Left colon (tissue), 2 donors: ENCODE measurements around the gene HARS1. TPM values are rescaled to one million over a fixed set of nuclear protein-coding genes. Genes with fewer than 3 reads are reported as not detected.
"Not testable (repeated sequence)": the region's sequence is repeated elsewhere in the genome, so short reads cannot be mapped to it uniquely, and the experiment has no call there.

Source experiments
- ATAC-seq: fragments of 200-7000 bp; cut with Tn5 transposase; one replicate; pipeline ENCODE4 v1.9.1; 2020; ENCODE audit warnings: mild to moderate bottlenecking, moderate library complexity
- DNase-seq, 2 donors: peaks; one replicate each; pipeline ENCODE4 v3.0.0-alpha.2; 2020
- intact Hi-C, 2 donors: fragments of 100-400 bp; cut with DNase I in 1 of 2; cut with micrococcal nuclease in 1 of 2; formaldehyde crosslinking; loops; one replicate each; pipeline versions ENCODE4 v1.11.2 to v1.14.0; 2022; cut with DNase I, micrococcal nuclease
- total RNA-seq, 2 donors: library from RNA; stranded (reverse); fragmentation: NEBNext Ultra II Directional; extraction: Animal tissue kit (Norgen Biotek cat#: 25700); gene quantifications; one replicate each; pipeline ENCODE4 v1.2.1, GENCODE V29; 2021
- donor health status: DM: no; HTN: no; CAD: no.
- donor health status: DM: yes; HTN: yes; CAD: no.

Gene HARS1
- total RNA-seq, 2 donors from 2014 or later, result 48.6 to 53.7 TPM

- intact Hi-C loops, result no loop called here
- DNase-seq (no peak), ATAC-seq (no peak)
Observed at GRCh38 chr5:140694276-140694675, 3.1 kb upstream of the HARS1 start.

- ATAC-seq (peak; percentile 13), DNase-seq (no peak)
- intact Hi-C loops, result no loop called here
Observed at GRCh38 chr5:140690376-140690932, 716 bp downstream of the HARS1 start.

- intact Hi-C loops, result no loop called here
- no peak for ATAC-seq
- DNase-seq, result no peak
Observed at GRCh38 chr5:140678993-140679392, 12.2 kb downstream of the HARS1 start.

- no peak for ATAC-seq
- intact Hi-C loops, result no loop called here
Observed at GRCh38 chr5:140677947-140678346, 13.2 kb downstream of the HARS1 start.

GRCh38 chr5:140674629-140675028 lies 16.5 kb downstream of the HARS1 start:
- DNase-seq (no peak), ATAC-seq (no peak)
- intact Hi-C loops, result no loop called here

More at GRCh38 chr5:140677947-140678346, 13.2 kb downstream of the HARS1 start:
- DNase-seq, result no peak

GRCh38 chr5:140674211-140674610 lies 17.0 kb downstream of the HARS1 start:
- ATAC-seq (no peak), DNase-seq (no peak)
- intact Hi-C loops, result no loop called here

- intact Hi-C loops, result no loop called here
- DNase-seq, result no peak
- no peak for ATAC-seq
Observed at GRCh38 chr5:140673187-140673976, 17.8 kb downstream of the HARS1 start, which contains the start of gene DND1. Gene DND1, minus strand, starts transcription at chr5:140673576. Its CDS starts 34 bp downstream, at chr5:140673542.

GRCh38 chr5:140672455-140673186 lies 18.5 kb downstream of the HARS1 start:
- peak; percentile 41 to 60 for DNase-seq
- peak; percentile 38 for ATAC-seq
- intact Hi-C loops, result no loop called here

- intact Hi-C loops, result no loop called here
- peak in 1 of 2 donors; percentile 18 for DNase-seq
- peak; percentile 81 for ATAC-seq
Observed at GRCh38 chr5:140671472-140672125, 19.6 kb downstream of the HARS1 start.

GRCh38 chr5:140671035-140671434 lies 20.1 kb downstream of the HARS1 start:
- DNase-seq, intact Hi-C loops: not testable (repeated sequence)
- ATAC-seq, result peak; percentile 2

- DNase-seq (peak; percentile 98), ATAC-seq (peak; percentile 96)
- intact Hi-C loops, result no loop called here
Observed at GRCh38 chr5:140664359-140665119, 26.6 kb downstream of the HARS1 start, which contains the start of gene WDR55. Gene WDR55, plus strand, starts transcription at chr5:140664904. Its CDS starts 9 bp downstream, at chr5:140664913.

- intact Hi-C loops, result no loop called here
- DNase-seq, result peak in 1 of 2 donors; percentile 38
- ATAC-seq, result peak; percentile 29
Observed at GRCh38 chr5:140664030-140664358, 27.2 kb downstream of the HARS1 start.

- intact Hi-C loops, DNase-seq, ATAC-seq: not testable (repeated sequence)
Observed at GRCh38 chr5:140660371-140660770, 30.8 kb downstream of the HARS1 start.

- ATAC-seq (no peak), DNase-seq (no peak)
- intact Hi-C loops, result no loop called here
Observed at GRCh38 chr5:140658870-140659269, 32.3 kb downstream of the HARS1 start.

GRCh38 chr5:140647042-140647419 lies 44.1 kb downstream of the HARS1 start:
- intact Hi-C loops, result no loop called here
- peak; percentile 28 for ATAC-seq
- no peak for DNase-seq

- DNase-seq, result no peak
- ATAC-seq, result no peak
- intact Hi-C loops, result loop anchor here in 1 of 2 donors (5.0 kb wide), 1 partner anchor 95 kb away; the partner anchor contains the start of gene EIF4EBP3
Observed at GRCh38 chr5:140642718-140643117, 48.5 kb downstream of the HARS1 start.

GRCh38 chr5:140641716-140642115 lies 49.5 kb downstream of the HARS1 start:
- intact Hi-C loops, result loop anchor here in 1 of 2 donors (5.0 kb wide), 1 partner anchor 94 kb away; the partner anchor contains the start of gene EIF4EBP3
- DNase-seq, result no peak

More at GRCh38 chr5:140641716-140642115, 49.5 kb downstream of the HARS1 start:
- ATAC-seq, result no peak
